NCI-H345 treated with DMSO at 0.1 percent for 48 hours (cell line): Measurements from ENCODE around the gene ZCCHC7.
"Not testable (repeated sequence)": the region's sequence is repeated elsewhere in the genome, so short reads cannot be mapped to it uniquely, and the experiment has no call there.

Experiments
- DNase-seq: peaks from one replicate; lab custom pipeline; 2025; ENCODE audit not compliant: unreplicated experiment; lab: John Stamatoyannopoulos, UW

Gene ZCCHC7

DNA sequence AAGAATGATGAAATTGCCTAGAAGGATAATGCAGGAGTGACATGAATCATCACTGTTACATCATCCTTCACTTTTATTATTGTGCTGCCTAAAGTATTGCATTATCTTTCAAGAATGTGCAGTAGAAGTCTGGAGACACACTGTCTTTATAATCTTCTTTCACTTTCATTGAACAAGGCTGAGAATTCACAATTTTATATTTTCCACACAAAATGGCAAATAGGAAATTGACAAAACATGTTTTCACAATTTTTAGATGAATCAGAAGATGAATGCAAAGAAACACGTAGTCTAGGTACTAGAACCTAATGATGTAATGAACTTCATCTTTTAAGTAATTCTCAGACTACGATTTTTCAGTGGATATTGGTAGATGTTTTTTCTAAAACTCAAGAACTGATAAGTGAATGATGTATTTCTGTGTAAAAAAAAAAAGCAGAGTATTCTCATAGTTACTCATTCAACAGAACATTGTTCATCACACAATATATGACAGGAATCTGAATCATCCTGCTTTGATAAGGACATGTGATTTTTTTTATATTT is 170.6 kb downstream of the ZCCHC7 start:
- no peak for DNase-seq

- DNase-seq: not testable (repeated sequence)
Observed at GRCh38 chr9:37291612-37292238, 171.4 kb downstream of the ZCCHC7 start.

- DNase-seq: no peak
Observed at GRCh38 chr9:37292896-37293295, 172.5 kb downstream of the ZCCHC7 start.

DNA sequence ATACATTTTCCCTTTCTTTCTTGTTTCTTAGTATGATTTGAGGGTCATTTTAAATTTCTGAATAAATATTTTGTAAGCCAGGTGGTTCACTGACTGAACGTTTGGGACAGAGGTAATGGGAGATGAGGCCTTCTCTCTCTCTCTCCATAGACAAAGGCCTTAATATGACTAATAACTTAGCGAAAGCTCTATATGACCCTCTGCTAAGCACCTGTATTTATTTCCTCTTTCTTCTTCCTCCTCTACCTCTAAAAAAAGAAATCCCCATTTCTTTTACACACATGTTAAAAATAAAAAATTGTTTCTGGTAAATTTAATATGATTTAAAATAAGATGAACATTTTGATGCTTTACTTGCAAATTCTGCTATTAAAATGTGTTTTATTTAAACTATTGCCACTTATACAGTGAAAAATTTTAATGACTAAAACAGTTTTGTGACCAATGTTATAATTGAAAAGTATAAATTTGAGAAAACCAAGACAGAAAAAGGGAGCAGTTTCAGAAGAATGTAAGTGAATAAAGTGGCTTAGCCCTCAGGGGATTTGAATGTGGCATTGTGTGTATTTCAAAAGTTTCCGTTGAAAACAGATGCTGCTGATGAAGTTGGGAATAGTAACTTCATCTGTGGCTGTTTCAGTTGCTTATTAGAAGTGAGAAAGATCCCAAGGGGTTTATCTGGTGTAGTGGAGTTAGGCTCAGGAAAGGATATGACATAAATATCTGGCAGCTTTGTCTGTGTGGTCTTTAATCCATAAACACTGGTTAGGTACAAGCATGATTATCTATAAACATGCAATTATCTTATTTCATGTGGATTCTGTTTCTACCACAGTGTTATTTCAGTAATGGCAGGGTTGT is 173.5 kb downstream of the ZCCHC7 start:
- no peak for DNase-seq

DNA sequence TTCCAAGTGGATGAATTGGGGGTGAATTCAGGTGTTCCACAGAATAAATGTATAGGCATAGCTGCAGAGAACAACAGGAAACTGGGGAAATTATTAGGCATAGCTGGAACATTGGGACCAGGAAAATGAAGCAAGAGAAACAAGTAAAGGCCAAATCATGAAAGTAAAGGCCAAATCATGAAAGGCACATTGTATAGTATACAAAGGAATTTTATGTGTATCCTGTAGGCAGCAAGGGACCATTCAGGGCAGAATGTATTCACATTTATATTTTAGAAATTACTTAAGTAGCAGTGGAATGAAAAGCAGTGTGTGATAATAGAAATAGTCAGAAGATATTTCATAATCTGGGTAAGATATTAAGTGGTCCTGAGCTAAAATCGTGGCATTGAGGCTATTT is 174.8 kb downstream of the ZCCHC7 start:
- DNase-seq: no peak

DNA sequence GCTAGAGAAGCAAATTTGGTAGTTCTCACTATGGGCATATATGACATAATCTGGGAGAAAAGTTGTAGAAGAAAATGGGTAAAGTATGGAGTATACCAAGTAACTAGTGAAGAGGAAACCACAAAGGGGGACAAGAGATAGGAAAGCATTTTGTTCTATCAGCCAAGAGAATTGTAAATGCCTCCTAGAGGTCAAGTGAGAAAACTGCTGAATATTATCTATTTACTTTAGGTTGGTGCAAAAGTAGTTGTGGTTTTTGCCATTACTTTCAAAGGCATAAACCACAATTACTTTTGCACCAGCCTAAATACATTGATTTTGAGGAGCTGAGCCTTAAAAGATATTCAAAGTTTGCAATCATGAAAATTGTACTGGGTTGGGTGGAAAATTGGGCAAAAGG is 175.4 kb downstream of the ZCCHC7 start:
- DNase-seq: no peak

- no peak for DNase-seq
Observed at GRCh38 chr9:37297592-37297991, 177.2 kb downstream of the ZCCHC7 start.

DNA sequence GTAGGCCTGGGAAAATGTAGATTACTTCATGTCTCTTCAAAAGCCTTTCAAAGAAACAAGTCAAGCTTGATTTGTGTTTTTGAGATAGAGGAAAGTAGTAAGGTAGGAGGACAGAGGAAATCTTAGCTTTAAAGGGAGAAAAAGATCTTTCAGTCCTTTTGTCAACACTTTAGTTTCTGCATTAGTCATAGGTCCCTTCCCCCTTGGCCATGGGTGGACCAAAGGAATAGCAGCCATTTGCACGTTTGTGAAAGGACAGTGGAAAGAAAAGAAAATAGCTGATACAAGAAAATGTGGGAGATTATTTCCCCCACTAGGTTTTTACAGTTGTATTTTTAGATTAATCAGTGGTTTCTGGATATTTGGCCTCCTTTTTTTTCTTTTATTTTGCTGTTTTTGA is 180.2 kb downstream of the ZCCHC7 start:
- DNase-seq: no peak

DNA sequence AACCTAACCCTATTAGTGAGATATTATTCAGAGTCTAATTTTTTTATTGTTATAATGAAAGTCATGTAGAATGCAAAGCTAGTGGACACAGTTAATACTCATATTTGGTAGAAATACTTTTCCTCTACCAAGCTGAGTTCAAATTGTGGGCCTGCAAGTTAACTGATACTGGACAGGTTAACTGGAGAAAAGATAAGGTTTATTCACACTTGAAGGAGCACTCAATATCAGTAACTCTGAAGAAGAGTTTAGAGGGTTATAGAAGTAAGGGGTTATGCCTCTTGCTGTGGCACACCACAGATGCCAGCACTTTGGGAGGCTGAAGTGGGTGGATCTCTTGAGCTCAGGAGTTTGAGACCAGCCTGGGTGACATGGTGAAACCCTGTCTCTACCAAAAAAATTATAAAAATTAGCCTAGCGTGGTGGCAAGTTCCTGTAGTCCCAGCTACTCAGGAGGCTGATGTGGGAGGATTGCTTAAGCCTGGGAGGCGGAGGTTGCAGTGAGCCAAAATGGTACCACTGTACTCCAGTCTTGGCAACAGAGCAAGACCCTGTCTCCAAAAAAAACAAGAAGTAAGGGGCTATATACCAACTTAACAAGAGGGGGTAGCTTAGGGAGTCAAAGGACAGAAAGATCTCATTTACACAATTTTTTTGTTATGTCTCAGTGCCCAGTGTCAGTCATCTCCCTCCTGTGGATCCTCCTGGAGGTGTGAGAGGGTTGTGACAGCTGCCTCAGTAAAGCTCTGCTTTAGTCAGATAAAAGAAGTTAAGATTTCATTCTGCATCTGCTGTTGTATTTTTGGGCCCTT is 180.9 kb downstream of the ZCCHC7 start:
- no peak for DNase-seq

GRCh38 chr9:37301854-37302172 is 181.4 kb downstream of the ZCCHC7 start:
- no peak for DNase-seq

DNA sequence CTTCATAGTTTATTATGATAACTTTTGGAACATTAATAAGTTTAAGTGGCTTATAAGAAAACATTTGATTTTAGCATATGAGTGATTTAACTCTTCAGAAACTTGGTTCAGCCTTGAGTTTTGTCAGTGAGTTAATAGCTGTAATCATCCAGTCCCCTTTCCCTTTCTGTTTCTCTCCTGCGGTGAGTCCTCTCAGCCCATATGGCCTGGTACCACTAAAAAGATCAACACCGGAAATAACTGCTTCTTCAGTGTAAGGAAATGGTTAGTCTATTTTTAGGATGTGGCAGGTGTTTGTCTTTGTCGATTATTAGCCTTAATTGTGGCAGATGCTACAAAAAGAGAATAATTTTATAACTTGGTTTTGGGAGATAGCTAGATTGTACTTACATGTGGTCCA is 181.9 kb downstream of the ZCCHC7 start:
- DNase-seq: no peak

DNA sequence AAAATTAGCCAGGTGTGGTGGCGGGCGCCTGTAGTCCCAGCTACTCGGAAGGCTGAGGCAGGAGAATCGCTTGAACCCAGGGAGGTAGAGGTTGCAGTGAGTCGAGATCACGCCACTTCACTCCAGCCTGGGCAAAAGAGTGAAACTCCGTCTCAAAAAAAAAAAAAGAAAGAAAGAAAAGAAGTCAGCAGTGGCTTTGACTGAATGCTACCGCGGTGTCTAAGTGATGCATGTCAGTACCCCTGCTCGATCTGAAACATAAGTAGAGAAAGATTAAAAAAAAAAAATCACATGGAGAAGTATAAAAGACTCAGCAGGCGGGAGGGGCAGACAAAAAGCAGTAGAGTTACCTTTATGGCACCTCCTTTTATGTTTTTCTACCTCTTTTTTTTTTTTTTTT is 182.9 kb downstream of the ZCCHC7 start:
- DNase-seq: not testable (repeated sequence)

- DNase-seq: no peak
Observed at GRCh38 chr9:37309136-37309535, 188.8 kb downstream of the ZCCHC7 start.

- DNase-seq: no peak
Observed at GRCh38 chr9:37311938-37312708, 191.7 kb downstream of the ZCCHC7 start.

GRCh38 chr9:37324261-37324683 is 203.9 kb downstream of the ZCCHC7 start:
- peak; percentile 78 for DNase-seq

DNA sequence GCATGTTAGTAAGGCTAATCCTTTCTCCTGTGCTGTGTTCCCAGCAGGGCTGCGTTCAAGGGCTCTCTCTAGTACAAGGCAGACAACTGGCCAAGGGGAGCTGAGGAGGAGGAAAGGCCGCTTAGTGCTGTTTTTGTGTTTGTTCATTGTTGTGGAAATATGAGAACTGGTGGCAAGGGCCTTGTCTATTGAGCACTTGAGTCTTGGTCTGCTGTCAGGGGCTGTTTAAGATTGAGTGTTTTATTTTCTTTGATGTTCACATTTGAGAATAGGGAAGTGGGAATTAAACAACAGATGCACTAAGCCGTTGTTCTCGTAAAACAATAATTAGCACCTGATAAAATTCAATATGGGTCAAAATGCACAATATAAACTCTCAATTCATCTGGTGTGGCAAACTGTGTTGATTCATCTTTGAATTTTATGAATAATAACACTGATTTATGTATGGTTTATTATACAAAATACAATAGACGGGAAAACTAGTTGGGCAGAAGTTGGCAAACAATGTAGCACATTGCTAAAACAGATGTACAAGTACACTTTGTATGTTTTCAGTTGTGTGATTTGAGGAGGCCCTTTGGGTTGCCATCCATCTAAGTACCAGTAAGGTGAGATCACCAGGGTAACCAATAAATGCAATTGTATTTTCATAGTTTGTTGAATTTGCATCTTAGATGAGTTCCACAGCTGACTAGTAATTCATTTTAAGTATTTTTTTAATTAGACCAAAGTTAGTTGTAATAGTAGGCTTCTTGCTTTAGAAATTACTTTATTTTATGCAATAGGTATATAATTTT is 204.5 kb downstream of the ZCCHC7 start:
- peak; percentile 91 for DNase-seq

- no peak for DNase-seq
Observed at GRCh38 chr9:37325778-37326177, 205.4 kb downstream of the ZCCHC7 start.

DNA sequence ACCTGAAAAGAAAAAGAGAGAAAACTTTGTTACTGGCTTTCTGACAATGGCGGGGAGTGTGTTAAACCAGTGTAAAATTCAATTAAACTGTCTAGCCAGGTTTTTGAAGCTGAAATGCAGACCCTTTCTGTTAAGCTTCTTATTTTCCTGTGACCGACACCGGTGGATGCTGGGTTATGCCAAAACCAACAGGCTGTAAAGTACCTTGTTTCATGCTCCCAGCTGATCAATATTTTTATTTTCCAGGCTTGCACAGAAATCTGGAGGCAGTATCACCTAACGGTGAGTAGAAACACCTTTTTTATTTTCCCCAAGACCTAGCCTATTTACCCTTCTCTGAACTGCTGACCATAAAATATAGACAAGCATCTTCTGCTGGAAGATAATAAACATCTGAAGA is 207.2 kb downstream of the ZCCHC7 start:
- DNase-seq: no peak

DNA sequence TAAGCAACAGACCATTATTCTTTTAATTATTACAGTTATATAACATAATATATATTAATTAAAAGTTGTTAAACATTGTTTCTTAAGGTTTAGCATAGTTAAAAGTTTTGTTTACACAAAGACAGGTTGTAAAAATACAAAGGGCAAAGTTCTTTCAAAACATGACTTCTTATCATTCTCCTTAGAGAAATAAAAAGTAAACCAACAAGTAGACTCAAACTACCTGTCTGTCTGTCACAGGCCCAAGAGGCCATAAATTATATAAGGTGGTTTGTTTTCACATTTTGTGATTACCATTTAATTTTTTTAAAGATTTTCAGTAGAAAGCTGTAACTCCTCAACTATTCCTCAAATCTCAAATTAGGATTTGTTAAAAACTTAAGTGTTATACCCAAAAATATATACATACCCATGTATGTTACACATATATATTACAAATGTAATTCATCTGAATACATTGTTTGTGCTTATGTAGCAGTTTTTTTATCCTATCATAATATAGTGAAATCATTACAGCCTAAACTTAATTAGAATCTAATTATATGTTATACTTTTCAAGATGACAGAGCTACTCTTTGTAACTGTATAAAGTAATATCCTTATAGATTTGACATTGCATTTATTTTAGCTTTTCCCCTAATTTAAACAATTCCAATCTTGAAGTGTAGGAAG is 208.3 kb downstream of the ZCCHC7 start:
- DNase-seq: no peak
